Caco-2 (cell line): ENCODE data around the gene SNCB. TPM values are rescaled to one million over a fixed set of nuclear protein-coding genes. Genes with fewer than 3 reads are reported as not detected.

Experiments
- BruUV-seq: library from RNA; stranded (reverse); fragments of 400-500 nt; replicated peaks from 2 replicates; lab custom pipeline; 2021; lab: Mats Ljungman, UMichigan
- CTCF ChIA-PET: fragments of 300-600 bp; sonication (Branson Sonifier 250); formaldehyde crosslinking; loops from one replicate; lab custom pipeline; 2022; ENCODE audit warnings: antibody characterized with exemption; lab: Charles Lee
- POLR2A ChIA-PET: fragments of 300-600 bp; sonication (Branson Sonifier 250); formaldehyde crosslinking; loops from one replicate; lab custom pipeline; 2022; ENCODE audit warnings: antibody characterized with exemption; lab: Charles Lee
- DNase-seq, 2 experiments: peaks; one replicate each; pipeline versions ENCODE4 v3.0.0 to v3.0.0-alpha.2; 2020 to 2022
- H3K27me3 ChIP-seq: replicated peaks from 2 replicates; pipeline ENCODE4 v1.6.0; 2011; ENCODE audit warnings: low read length; ENCODE audit not compliant: control insufficient read depth, insufficient read depth
- H3K36me3 ChIP-seq: 2 replicates; pipeline ENCODE4 v1.5.1; 2011; ENCODE audit warnings: low read length; ENCODE audit not compliant: control insufficient read depth, insufficient read depth
- H3K4me1 ChIP-seq: fragments of 250-450 bp; sonication (Bioruptor Pico); 2 replicates; pipeline ENCODE4 v1.5.1; 2020; ENCODE audit warnings: mild to moderate bottlenecking
- H3K4me3 ChIP-seq: 2 replicates; pipeline ENCODE4 v1.5.1; 2011; ENCODE audit warnings: low read depth, mild to moderate bottlenecking, control low read depth, low read length
- H3K9me3 ChIP-seq: fragments of 250-450 bp; sonication (Bioruptor Pico); 2 replicates; pipeline ENCODE4 v1.5.1; 2020; ENCODE audit warnings: mild to moderate bottlenecking, moderate library complexity
- H3K27ac Mint-ChIP-seq: one replicate; pipeline ENCODE4 v1.8.0; 2022; ENCODE audit warnings: mixed read lengths; ENCODE audit not compliant: unreplicated experiment
- H3K27me3 Mint-ChIP-seq: one replicate; pipeline ENCODE4 v1.8.0; 2022; ENCODE audit warnings: mixed read lengths; ENCODE audit not compliant: insufficient read depth, unreplicated experiment
- H3K36me3 Mint-ChIP-seq: one replicate; pipeline ENCODE4 v1.8.0; 2022; ENCODE audit warnings: mild to moderate bottlenecking, mixed read lengths; ENCODE audit not compliant: insufficient read depth, unreplicated experiment
- H3K4me1 Mint-ChIP-seq: one replicate; pipeline ENCODE4 v1.8.0; 2022; ENCODE audit warnings: low read depth, mixed read lengths; ENCODE audit not compliant: unreplicated experiment
- H3K4me3 Mint-ChIP-seq: one replicate; pipeline ENCODE4 v1.8.0; 2022; ENCODE audit warnings: mild to moderate bottlenecking, moderate library complexity, mixed read lengths; ENCODE audit not compliant: unreplicated experiment
- H3K9me3 Mint-ChIP-seq: one replicate; pipeline ENCODE4 v1.8.0; 2022; ENCODE audit warnings: mixed read lengths; ENCODE audit not compliant: unreplicated experiment
- intact Hi-C: fragments of 100-400 bp; cut with micrococcal nuclease; formaldehyde crosslinking; loops from one replicate; pipeline ENCODE4 v1.10.0; 2022; ENCODE audit not compliant: unreplicated experiment
- total RNA-seq: library from RNA; stranded (reverse); gene quantifications from 2 replicates; pipeline ENCODE4 v1.2.3, GENCODE V29; 2022
- TF ChIP-seq, protein P1 (sequence below), 2 experiments: fragments of 200-600 bp in 1 of 2; IDR thresholded peaks; 1 replicate in 1 of 2; 2 replicates in 1 of 2; pipeline versions ENCODE4 v1.5.1 to v1.8.0; 2011 to 2022; ENCODE audit warnings: antibody characterized with exemption in 1 of 2, control low read depth in 1 of 2, inconsistent platforms in 1 of 2, low read depth in 1 of 2, low read length in 1 of 2, mild to moderate bottlenecking in 1 of 2, moderate library complexity in 1 of 2; ENCODE audit not compliant: insufficient read depth in 1 of 2, severe bottlenecking in 1 of 2, unreplicated experiment in 1 of 2

SNCB gene
- total RNA-seq, 1 experiment from 2014 or later = not detected

DNA sequence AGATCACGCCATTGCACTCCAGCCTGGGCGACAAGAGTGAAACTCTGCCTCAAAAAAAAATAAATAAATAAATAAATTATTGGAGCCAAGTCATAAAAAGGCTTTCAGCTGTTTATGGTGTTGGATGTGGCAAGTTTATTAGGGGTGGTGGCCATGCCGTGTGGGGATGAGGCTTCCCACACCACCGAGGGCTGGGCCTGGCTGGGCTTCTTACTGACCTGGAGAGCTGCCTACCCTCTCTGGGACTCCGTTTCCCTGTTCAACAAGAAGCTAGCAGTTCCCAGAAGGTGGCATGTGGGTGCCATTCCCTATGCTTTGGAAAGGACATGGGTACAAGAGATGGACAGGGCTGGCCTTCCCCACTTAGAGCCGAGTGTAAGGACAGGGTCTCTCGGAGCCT is 42.9 kb downstream of the SNCB start:
- TF ChIP-seq, protein P1, sequence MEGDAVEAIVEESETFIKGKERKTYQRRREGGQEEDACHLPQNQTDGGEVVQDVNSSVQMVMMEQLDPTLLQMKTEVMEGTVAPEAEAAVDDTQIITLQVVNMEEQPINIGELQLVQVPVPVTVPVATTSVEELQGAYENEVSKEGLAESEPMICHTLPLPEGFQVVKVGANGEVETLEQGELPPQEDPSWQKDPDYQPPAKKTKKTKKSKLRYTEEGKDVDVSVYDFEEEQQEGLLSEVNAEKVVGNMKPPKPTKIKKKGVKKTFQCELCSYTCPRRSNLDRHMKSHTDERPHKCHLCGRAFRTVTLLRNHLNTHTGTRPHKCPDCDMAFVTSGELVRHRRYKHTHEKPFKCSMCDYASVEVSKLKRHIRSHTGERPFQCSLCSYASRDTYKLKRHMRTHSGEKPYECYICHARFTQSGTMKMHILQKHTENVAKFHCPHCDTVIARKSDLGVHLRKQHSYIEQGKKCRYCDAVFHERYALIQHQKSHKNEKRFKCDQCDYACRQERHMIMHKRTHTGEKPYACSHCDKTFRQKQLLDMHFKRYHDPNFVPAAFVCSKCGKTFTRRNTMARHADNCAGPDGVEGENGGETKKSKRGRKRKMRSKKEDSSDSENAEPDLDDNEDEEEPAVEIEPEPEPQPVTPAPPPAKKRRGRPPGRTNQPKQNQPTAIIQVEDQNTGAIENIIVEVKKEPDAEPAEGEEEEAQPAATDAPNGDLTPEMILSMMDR (IDR thresholded peaks at IDR 0.05; ENCODE audit: insufficient read depth in 1 of 2, low read depth in 1 of 2, low read length in 1 of 2, severe bottlenecking in 1 of 2, unreplicated experiment in 1 of 2) = no peak
- Mint-ChIP-seq H3K27ac (no peak overlapping the region), H3K27me3 (peaks cover 3% of the 10 kb centered on the region), H3K36me3 (no peaks in the 10 kb centered on the region), H3K4me1 (no peaks in the 10 kb centered on the region), H3K9me3 (peaks cover 13% of the 10 kb centered on the region), H3K4me3 (no peak overlapping the region)
- no peaks in the 10 kb centered on the region for H3K4me1 ChIP-seq
- H3K9me3 ChIP-seq = peaks cover 25% of the 10 kb centered on the region
- H3K4me3 ChIP-seq = no peak overlapping the region
- no TSS peak for BruUV-seq
- H3K27me3 ChIP-seq = no peaks in the 10 kb centered on the region
- DNase-seq = no peak
- ChIA-PET POLR2A (no interaction called here), CTCF (no interaction called here)
- intact Hi-C loops = no loop called here
- H3K36me3 ChIP-seq = no peaks in the 10 kb centered on the region

DNA sequence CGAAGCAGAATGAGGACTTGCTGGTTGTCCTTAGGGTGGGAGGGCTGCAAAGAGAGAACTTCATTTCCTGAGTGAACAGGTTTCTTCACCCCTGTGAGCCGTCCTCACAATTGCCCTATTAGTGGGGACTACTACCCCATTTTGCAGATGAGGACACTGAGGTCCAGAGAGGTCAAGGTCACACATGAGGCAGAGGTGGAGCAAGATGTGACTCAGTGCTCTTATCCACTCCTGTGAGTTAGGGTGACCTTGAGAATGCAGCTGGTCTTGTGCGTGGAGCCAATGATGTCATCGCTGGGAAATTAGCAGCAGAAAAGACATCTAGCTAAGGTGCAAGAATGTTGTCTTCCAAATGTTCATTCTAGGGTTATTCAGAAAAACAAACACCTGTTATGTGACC is 47.3 kb downstream of the SNCB start:
- TF ChIP-seq, protein P1 (IDR thresholded peaks at IDR 0.05; ENCODE audit: insufficient read depth in 1 of 2, low read depth in 1 of 2, low read length in 1 of 2, severe bottlenecking in 1 of 2, unreplicated experiment in 1 of 2) = no peak
- ChIA-PET POLR2A (no interaction called here), CTCF (no interaction called here)
- Histone ChIP-seq H3K4me3 (no peak overlapping the region), H3K9me3 (peaks cover 18% of the 10 kb centered on the region), H3K27me3 (no peaks in the 10 kb centered on the region), H3K36me3 (no peaks in the 10 kb centered on the region), H3K4me1 (no peaks in the 10 kb centered on the region)
- intact Hi-C loops = no loop called here
- no peaks in the 10 kb centered on the region for H3K36me3 Mint-ChIP-seq
- no peak overlapping the region for H3K27ac Mint-ChIP-seq
- DNase-seq = no peak
- H3K9me3 Mint-ChIP-seq = peaks cover 5% of the 10 kb centered on the region
- no peak overlapping the region for H3K4me3 Mint-ChIP-seq
- peaks cover 4% of the 10 kb centered on the region for H3K4me1 Mint-ChIP-seq
- BruUV-seq = no TSS peak
- H3K27me3 Mint-ChIP-seq = peaks cover 6% of the 10 kb centered on the region

DNA sequence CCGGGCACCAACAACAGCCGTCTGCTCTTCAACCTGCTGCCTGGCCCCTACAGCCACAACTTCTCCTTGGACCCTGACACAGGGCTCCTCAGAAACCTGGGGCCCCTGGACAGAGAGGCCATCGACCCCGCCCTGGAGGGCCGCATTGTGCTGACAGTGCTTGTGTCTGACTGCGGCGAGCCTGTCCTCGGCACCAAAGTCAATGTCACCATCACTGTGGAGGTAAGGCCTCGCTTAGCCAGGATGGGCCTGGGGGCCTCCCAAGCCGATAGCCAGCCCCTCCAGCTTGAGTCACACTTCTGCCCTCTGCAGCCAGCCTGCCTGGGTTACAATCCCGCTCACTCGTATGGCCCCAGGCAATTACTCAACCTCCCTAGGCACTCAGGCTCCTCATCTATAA is 49.0 kb downstream of the SNCB start:
- H3K36me3 Mint-ChIP-seq = no peaks in the 10 kb centered on the region
- H3K36me3 ChIP-seq = no peaks in the 10 kb centered on the region
- H3K9me3 Mint-ChIP-seq = no peaks in the 10 kb centered on the region
- H3K4me3 ChIP-seq = no peak overlapping the region
- peaks cover 18% of the 10 kb centered on the region for H3K9me3 ChIP-seq
- CTCF ChIA-PET = no interaction called here
- intact Hi-C loops = no loop called here
- H3K4me1 Mint-ChIP-seq = peaks cover 6% of the 10 kb centered on the region
- POLR2A ChIA-PET = no interaction called here
- no TSS peak for BruUV-seq
- no peak for DNase-seq
- TF ChIP-seq, protein P1 (IDR thresholded peaks at IDR 0.05; ENCODE audit: insufficient read depth in 1 of 2, low read depth in 1 of 2, low read length in 1 of 2, severe bottlenecking in 1 of 2, unreplicated experiment in 1 of 2) = no peak
- no peak overlapping the region for H3K27ac Mint-ChIP-seq
- H3K27me3 ChIP-seq = no peaks in the 10 kb centered on the region
- H3K4me1 ChIP-seq = no peaks in the 10 kb centered on the region
- H3K27me3 Mint-ChIP-seq = peaks cover 6% of the 10 kb centered on the region
- H3K4me3 Mint-ChIP-seq = no peak overlapping the region
